DMS 273 (cell line): ENCODE data around the gene OSBPL8.
"Not testable (repeated sequence)": the region's sequence is repeated elsewhere in the genome, so short reads cannot be mapped to it uniquely, and the experiment has no call there.

Experiments
- DNase-seq: peaks from one replicate; lab custom pipeline; 2025; ENCODE audit not compliant: unreplicated experiment; lab: John Stamatoyannopoulos, UW

Gene OSBPL8

GRCh38 chr12:76375470-76375869 is 184.1 kb downstream of the OSBPL8 start:
- DNase-seq: no peak

GRCh38 chr12:76374386-76375020 is 185.1 kb downstream of the OSBPL8 start:
- no peak for DNase-seq

- DNase-seq: no peak
These were observed 191.3 kb downstream of the OSBPL8 start for GRCh38 chr12:76368230-76368629.

GRCh38 chr12:76366163-76366562 is 193.4 kb downstream of the OSBPL8 start:
- DNase-seq: no peak

- not testable (repeated sequence) for DNase-seq
These were observed 195.4 kb downstream of the OSBPL8 start for GRCh38 chr12:76364131-76364530.

- DNase-seq: no peak
These were observed 199.3 kb downstream of the OSBPL8 start for GRCh38 chr12:76360316-76360715.

GRCh38 chr12:76356071-76356470 is 203.5 kb downstream of the OSBPL8 start:
- no peak for DNase-seq

- peak; percentile 93 for DNase-seq
These were observed 211.3 kb downstream of the OSBPL8 start, which contains the start of gene BBS10 for GRCh38 chr12:76348079-76348901. Gene BBS10 (minus strand): TSS chr12:76348415. CDS start chr12:76348358, 57 bp downstream.

- DNase-seq: peak; percentile 38
These were observed 212.7 kb downstream of the OSBPL8 start for GRCh38 chr12:76346798-76347420.

- no peak for DNase-seq
These were observed 213.3 kb downstream of the OSBPL8 start for GRCh38 chr12:76346236-76346635.

- no peak for DNase-seq
These were observed 214.0 kb downstream of the OSBPL8 start for GRCh38 chr12:76345569-76345968.

- no peak for DNase-seq
These were observed 218.0 kb downstream of the OSBPL8 start for GRCh38 chr12:76341436-76342030.

GRCh38 chr12:76340680-76341435 is 218.7 kb downstream of the OSBPL8 start:
- DNase-seq: no peak

- DNase-seq: no peak
These were observed 222.0 kb downstream of the OSBPL8 start for GRCh38 chr12:76337583-76337982.

- DNase-seq: no peak
These were observed 227.0 kb downstream of the OSBPL8 start for GRCh38 chr12:76332606-76333005.

- no peak for DNase-seq
These were observed 230.0 kb downstream of the OSBPL8 start for GRCh38 chr12:76329606-76330005.

- no peak for DNase-seq
These were observed 230.4 kb downstream of the OSBPL8 start for GRCh38 chr12:76329159-76329558.

- not testable (repeated sequence) for DNase-seq
These were observed 239.8 kb downstream of the OSBPL8 start for GRCh38 chr12:76319595-76320319.

GRCh38 chr12:76318773-76319594 is 240.6 kb downstream of the OSBPL8 start:
- DNase-seq: no peak
